MCF 10A (cell line): ENCODE measurements around the gene GMDS. TPM values are rescaled to one million over a fixed set of nuclear protein-coding genes. Genes with fewer than 3 reads are reported as not detected.

ENCODE experiments used
- BruUV-seq: library from RNA; stranded (reverse); fragments of 400-500 nt; replicated peaks from 2 replicates; lab custom pipeline; 2021; lab: Mats Ljungman, UMichigan
- CTCF ChIA-PET: fragments of 300-600 bp; sonication (Branson Sonifier 250); formaldehyde crosslinking; extraction: SDS; loops from one replicate; lab custom pipeline; 2021; ENCODE audit warnings: antibody characterized with exemption, inconsistent platforms; lab: Yijun Ruan, JAX
- POLR2A ChIA-PET: fragments of 300-600, 350-650 bp; sonication (Branson Sonifier 250); formaldehyde crosslinking; extraction: SDS; loops from one replicate; lab custom pipeline; 2020; ENCODE audit warnings: antibody characterized with exemption, inconsistent platforms; lab: Yijun Ruan, JAX
- DNase-seq: peaks from one replicate; pipeline ENCODE4 v3.0.0-alpha.2; 2018; ENCODE audit not compliant: unreplicated experiment
- H3K27ac Mint-ChIP-seq: one replicate; pipeline ENCODE4 v1.8.0; 2022; ENCODE audit warnings: mild to moderate bottlenecking, low read depth, mixed read lengths; ENCODE audit not compliant: unreplicated experiment
- H3K27me3 Mint-ChIP-seq: one replicate; pipeline ENCODE4 v1.8.0; 2022; ENCODE audit warnings: mixed read lengths; ENCODE audit not compliant: insufficient read depth, unreplicated experiment
- H3K36me3 Mint-ChIP-seq: one replicate; pipeline ENCODE4 v1.8.0; 2022; ENCODE audit warnings: mild to moderate bottlenecking, moderate library complexity, mixed read lengths; ENCODE audit not compliant: insufficient read depth, unreplicated experiment
- H3K4me1 Mint-ChIP-seq: one replicate; pipeline ENCODE4 v1.8.0; 2022; ENCODE audit warnings: mixed read lengths; ENCODE audit not compliant: insufficient read depth, unreplicated experiment
- H3K4me3 Mint-ChIP-seq: one replicate; pipeline ENCODE4 v1.8.0; 2022; ENCODE audit warnings: mild to moderate bottlenecking, moderate library complexity, mixed read lengths; ENCODE audit not compliant: unreplicated experiment
- H3K9me3 Mint-ChIP-seq: one replicate; pipeline ENCODE4 v1.8.0; 2022; ENCODE audit warnings: mixed read lengths; ENCODE audit not compliant: unreplicated experiment
- CTCF ChIP-seq: fragments of 200-600 bp; IDR thresholded peaks from one replicate; pipeline ENCODE4 v1.8.0; 2022; ENCODE audit warnings: antibody characterized with exemption, mild to moderate bottlenecking; ENCODE audit not compliant: unreplicated experiment
- intact Hi-C: fragments of 100-400 bp; cut with micrococcal nuclease; formaldehyde crosslinking; loops from 2 replicates; pipeline ENCODE4 v1.14.1; 2022
- total RNA-seq: library from RNA; stranded (reverse); gene quantifications from 2 replicates; pipeline ENCODE4 v1.2.3, GENCODE V29; 2022

The GMDS gene
- total RNA-seq, 1 experiment from 2014 or later = 24.9 TPM

- ChIA-PET POLR2A (interaction anchor here (0.6 to 1.4 kb wide), 5 partner anchors 9 to 998 kb away, joined by 3 to 8 read pairs (median 4); partner anchors contain the start of gene FOXC1), CTCF (interaction anchor here (0.8 kb wide), 1 partner anchor 25 kb away, joined by 6 read pairs; no protein-coding TSS in a partner anchor)
- Mint-ChIP-seq H3K4me1 (peaks cover 34% of the 10 kb centered on the region), H3K27me3 (no peaks in the 10 kb centered on the region), H3K27ac (peak overlapping the region; percentile 46), H3K9me3 (no peaks in the 10 kb centered on the region), H3K36me3 (no peaks in the 10 kb centered on the region), H3K4me3 (peak overlapping the region; percentile 14)
- no peak for TF ChIP-seq CTCF
- peak; percentile 87 for DNase-seq
- intact Hi-C loops = no loop called here
- no TSS peak for BruUV-seq
These were observed 608.2 kb downstream of the GMDS start for GRCh38 chr6:1636971-1637871.

DNA sequence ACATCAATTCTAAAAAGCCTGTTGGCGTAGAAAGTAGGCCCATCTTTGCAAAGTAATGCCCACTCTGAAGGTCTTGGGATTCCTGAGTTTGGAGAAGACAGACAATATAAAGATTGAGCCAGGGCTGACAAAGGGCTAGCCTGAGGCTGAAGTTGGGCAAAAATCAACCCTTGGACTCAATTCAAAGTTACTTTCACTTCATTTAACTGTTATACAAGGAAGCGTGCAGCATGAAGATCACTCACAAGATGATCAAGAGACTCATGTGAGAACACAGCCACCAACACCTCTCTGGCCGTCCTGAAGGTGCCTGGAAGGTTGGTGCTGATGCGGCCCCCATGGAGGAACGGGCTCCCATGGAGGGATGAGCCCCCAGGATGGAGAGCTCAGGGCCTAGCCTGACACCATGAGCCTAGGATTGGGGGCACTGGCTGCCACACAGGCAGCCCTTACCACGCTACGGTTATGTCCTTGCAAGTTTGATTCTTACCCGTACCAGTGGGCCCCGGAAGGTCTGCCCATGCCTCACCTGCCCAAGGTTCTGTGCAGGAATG, 609.1 kb downstream of the GMDS start:
- BruUV-seq = no TSS peak
- Mint-ChIP-seq H3K4me3 (no peak overlapping the region), H3K27ac (no peak overlapping the region), H3K27me3 (no peaks in the 10 kb centered on the region), H3K4me1 (peaks cover 28% of the 10 kb centered on the region), H3K36me3 (no peaks in the 10 kb centered on the region), H3K9me3 (no peaks in the 10 kb centered on the region)
- intact Hi-C loops = no loop called here
- ChIA-PET POLR2A (interaction anchor here (1.2 to 1.4 kb wide), 3 partner anchors 8 to 26 kb away, joined by 4 to 8 read pairs (median 5); partner anchors contain the start of gene FOXC1), CTCF (interaction anchor here (0.6 to 0.8 kb wide), 2 partner anchors 24 to 924 kb away, joined by 3 to 6 read pairs; no protein-coding TSS in a partner anchor)
- TF ChIP-seq CTCF = no peak
- DNase-seq = no peak

- H3K4me1 Mint-ChIP-seq = peaks cover 23% of the 10 kb centered on the region
- BruUV-seq = no TSS peak
- CTCF ChIA-PET = interaction anchor here (0.5 kb wide), 1 partner anchor 87 kb away, joined by 3 read pairs; no protein-coding TSS in a partner anchor
- no peaks in the 10 kb centered on the region for H3K27me3 Mint-ChIP-seq
- POLR2A ChIA-PET = no interaction called here
- no peak overlapping the region for H3K27ac Mint-ChIP-seq
- H3K36me3 Mint-ChIP-seq = no peaks in the 10 kb centered on the region
- intact Hi-C loops = no loop called here
- no peak for DNase-seq
- no peak overlapping the region for H3K4me3 Mint-ChIP-seq
- no peaks in the 10 kb centered on the region for H3K9me3 Mint-ChIP-seq
- TF ChIP-seq CTCF = no peak
These were observed 609.9 kb downstream of the GMDS start for GRCh38 chr6:1635305-1636010.

- TF ChIP-seq CTCF = no peak
- CTCF ChIA-PET = no interaction called here
- BruUV-seq = no TSS peak
- POLR2A ChIA-PET = no interaction called here
- no peak overlapping the region for H3K27ac Mint-ChIP-seq
- DNase-seq = no peak
- H3K4me1 Mint-ChIP-seq = peaks cover 23% of the 10 kb centered on the region
- no peak overlapping the region for H3K4me3 Mint-ChIP-seq
- no peaks in the 10 kb centered on the region for H3K27me3 Mint-ChIP-seq
- intact Hi-C loops = no loop called here
- H3K36me3 Mint-ChIP-seq = no peaks in the 10 kb centered on the region
- H3K9me3 Mint-ChIP-seq = no peaks in the 10 kb centered on the region
These were observed 611.3 kb downstream of the GMDS start for GRCh38 chr6:1634081-1634480.
